Stimulated activated CD4-positive, alpha-beta T cell treated with anti-CD3 and anti-CD28 coated beads, Interleukin-15, amount 100 ng/mL, for 1 hour (primary cell): ENCODE data around the gene GNAI2.
"Not testable (repeated sequence)": the region's sequence is repeated elsewhere in the genome, so short reads cannot be mapped to it uniquely, and the experiment has no call there.

Experiments used
- DNase-seq, 2 donors: peaks; one replicate each; pipeline ENCODE4 v3.0.0-alpha.2; 2020; ENCODE audit warnings: low read depth in 1 of 2, low spot score in 1 of 2

The GNAI2 gene

DNA sequence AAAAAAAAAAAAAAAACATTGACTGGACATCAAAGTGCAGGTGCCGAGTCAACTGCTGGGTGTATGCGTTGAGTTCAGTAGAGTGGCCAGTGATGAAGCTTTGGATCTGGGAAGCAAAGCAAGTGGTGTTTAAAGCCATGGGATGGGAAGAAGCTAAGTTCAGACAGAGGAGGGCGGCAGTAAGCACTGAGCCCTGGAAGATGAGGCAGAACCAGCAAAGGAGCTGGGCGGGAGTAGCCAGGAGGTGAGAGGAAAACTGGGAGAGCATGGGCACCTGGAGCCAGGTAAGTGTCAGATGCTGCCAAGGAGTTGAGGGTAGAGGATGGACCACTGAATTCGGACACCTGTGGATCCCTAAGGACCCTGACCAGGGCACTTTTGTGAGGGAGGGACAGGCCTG, 11.4 kb upstream of the GNAI2 start:
- DNase-seq: no peak

DNA sequence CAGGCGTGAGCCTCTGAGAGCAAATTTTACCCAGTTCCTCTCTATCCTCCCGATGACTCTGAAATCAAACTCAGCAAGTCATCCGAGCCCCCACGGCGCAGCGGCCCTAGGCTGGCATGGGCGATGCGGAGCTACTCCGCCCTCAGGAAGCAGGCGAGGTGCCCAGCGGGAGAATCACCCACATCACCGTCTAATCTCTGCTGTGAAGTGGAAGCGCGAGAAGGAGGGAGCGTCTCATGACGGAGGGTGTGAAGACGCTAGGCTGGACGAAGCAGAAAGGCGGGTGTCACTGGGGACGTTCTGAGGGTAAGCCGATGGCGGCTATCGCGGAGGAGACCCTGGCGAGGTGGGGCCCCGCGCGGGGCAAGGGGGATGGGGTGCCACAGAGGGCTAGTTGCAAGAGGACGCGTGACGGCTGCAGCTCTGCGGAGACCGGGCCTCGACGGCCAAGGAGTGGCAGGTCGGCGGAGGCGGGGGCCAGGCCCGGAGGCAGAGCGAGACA, 9.1 kb upstream of the GNAI2 start:
- DNase-seq: no peak

DNA sequence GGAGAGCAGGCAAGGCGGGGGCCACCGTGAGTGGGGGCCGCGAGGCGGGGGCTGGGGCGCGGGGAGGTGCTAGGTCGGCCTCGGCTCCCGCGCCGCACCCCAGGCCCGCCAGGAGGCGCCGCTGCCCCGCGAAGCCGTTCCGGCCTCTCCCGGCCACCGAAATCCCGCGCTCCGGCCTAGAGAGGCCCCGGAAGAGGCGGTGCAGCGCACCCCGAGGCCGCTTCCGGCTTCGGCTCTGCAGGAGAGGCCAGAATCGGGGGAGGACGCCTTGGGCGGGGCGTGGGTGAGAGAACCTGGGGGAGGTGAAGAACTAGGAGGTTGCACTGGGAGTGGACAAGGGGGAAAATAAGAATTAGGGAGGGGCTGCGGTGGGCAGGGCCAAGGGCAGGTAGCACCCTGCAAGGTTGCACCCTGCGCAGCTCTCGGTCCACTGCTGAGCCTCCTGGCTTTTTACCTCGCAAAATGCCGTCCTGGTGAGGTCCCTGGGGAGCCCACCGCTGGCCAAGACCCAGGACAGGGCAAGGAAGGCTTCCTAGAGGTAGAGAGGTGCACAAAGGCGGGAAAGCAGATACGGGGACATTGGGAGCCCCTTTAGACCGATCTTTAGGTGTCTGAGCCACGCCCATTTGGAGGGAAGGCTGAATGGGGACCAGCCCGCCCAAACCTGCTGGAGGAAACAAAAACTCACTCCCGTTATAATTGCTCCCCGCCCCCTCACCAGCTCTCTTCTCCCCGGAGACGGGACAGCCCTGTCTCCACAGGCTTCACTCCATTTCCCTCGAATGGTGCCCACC, 8.4 kb upstream of the GNAI2 start:
- peak; percentile 86 to 88 for DNase-seq

GRCh38 chr3:50228184-50228763, 7.7 kb upstream of the GNAI2 start:
- DNase-seq: not testable (repeated sequence)

- no peak for DNase-seq
These were observed 6.5 kb upstream of the GNAI2 start for GRCh38 chr3:50229490-50229889.

DNA sequence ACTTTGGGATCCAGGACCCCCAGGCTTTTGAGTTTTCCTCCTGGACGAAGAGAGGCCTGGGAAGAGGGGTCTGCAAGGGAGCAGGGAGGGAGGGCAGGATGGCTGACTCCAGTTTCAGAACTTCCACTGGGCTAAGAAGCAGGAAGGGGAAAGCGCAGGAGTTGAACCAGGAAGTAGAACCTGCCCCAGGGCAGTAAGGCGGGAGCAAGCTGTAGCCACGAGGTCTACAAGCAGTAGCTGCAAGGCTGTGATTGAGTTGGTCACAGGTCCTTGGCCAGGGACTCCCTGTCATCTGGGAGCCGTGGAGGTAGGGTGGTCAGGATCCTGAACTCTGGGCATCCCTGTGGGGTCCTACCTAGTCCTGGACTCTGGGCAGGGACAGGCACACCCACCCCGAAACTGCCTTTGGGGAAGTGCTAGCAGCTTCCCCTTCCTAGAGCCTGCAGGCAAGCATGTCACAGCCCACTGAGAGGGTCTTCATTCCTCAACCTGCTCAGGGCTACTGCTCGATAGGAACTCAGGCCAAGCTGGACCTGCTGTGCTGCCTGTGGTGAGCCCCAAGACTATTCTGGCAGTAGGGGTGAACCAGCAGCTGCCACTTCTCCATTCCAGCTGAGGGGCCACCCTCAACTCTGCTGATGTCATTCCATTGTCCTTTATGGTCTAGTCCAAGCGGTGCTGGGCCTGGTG, 5.8 kb upstream of the GNAI2 start:
- DNase-seq: no peak

GRCh38 chr3:50230794-50231125, 5.2 kb upstream of the GNAI2 start:
- no peak for DNase-seq

GRCh38 chr3:50231581-50231980, 4.4 kb upstream of the GNAI2 start:
- DNase-seq: no peak

GRCh38 chr3:50232303-50232702, 3.7 kb upstream of the GNAI2 start:
- no peak for DNase-seq

GRCh38 chr3:50233176-50233575, 2.8 kb upstream of the GNAI2 start:
- DNase-seq: no peak

- DNase-seq: no peak
These were observed 604 bp downstream of the GNAI2 start for GRCh38 chr3:50236484-50237132.

DNA sequence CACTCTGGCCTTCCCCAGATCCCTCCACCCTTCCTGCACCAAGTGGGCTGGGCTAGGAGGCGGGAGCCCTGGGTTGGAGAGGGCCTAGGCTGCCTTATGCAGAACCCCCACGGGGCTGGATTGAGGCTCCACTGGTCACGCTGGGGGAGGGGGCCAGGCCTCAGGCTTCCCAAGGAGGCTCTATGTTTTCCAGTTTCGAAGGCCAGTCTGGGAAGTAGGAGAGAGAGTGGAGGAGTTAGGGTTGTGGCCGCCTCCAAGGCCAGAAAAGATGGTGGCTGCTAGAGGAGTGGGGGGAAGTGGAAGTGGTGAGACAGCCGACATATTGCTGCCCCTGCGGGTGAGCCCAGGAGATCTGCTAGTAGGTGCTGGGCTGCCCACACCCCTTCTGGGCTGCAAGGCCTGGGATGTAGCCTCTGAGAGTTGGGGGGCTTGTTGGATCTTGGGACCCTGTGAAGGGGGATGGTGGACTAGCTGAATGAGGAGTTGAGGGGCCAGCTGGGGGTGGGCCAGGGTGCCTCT, 1.2 kb downstream of the GNAI2 start:
- DNase-seq: no peak

DNA sequence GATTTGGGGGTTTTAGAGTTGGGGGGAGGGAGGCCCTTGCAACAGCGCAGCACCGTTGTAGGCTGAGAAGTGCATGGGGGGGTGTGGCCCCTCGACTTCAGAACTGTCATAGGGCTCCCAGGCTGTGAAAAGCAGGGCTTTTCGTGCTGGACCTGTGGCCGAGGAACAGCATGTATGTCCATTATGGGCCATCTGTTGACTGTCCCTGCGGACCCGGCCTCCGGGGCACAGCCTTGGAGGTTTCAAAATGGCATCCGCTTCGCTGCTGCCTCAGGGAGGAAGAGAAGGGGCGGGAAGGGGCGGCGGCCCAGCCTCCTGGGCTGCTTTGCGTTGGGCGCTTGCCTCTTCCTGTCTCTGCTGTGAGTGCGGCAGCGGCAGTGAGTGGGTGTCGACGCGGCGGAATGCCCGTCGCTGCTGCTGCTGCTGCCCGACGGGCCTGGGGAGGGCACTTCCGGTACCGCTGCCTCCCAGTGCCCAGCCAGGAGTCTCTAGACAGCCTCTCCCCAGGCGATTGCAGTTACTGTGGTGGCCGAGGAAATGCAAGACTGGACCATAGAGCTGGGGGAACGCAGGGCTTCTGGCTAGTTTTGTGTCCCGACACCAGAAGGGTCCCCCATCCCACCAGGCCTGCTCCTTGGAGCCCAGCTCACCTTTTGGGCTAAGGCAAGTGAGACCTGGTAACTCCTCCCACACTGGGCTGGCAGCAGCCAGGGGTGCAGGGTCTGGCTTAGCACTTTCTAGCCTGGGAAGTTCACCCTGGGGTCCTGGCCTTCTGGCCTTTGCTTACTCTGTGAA, 1.9 kb downstream of the GNAI2 start:
- peak; percentile 69 to 79 for DNase-seq

GRCh38 chr3:50238549-50239026, 2.6 kb downstream of the GNAI2 start:
- no peak for DNase-seq

DNA sequence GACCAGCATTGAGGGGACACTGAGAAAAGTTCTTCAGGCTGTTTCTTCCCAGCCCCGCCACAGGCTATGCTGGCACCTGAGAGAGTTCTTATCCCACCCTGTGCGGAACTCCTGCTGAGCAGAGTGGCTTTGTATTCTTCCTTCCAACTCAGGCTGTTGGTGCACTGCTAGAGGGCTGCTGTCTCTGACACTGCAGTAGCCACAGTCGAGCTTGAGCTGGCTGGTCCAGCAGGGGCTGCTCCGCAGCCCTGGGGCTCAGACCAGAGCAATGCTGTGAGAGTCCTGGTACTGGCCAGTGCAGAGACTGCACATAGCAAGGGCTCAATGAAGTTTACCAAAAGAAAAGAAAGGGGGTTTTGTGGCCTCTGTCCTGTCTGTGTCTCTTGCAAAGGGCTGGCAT, 3.6 kb downstream of the GNAI2 start:
- DNase-seq: no peak

- no peak for DNase-seq
These were observed 5.2 kb downstream of the GNAI2 start for GRCh38 chr3:50241163-50241562.

DNA sequence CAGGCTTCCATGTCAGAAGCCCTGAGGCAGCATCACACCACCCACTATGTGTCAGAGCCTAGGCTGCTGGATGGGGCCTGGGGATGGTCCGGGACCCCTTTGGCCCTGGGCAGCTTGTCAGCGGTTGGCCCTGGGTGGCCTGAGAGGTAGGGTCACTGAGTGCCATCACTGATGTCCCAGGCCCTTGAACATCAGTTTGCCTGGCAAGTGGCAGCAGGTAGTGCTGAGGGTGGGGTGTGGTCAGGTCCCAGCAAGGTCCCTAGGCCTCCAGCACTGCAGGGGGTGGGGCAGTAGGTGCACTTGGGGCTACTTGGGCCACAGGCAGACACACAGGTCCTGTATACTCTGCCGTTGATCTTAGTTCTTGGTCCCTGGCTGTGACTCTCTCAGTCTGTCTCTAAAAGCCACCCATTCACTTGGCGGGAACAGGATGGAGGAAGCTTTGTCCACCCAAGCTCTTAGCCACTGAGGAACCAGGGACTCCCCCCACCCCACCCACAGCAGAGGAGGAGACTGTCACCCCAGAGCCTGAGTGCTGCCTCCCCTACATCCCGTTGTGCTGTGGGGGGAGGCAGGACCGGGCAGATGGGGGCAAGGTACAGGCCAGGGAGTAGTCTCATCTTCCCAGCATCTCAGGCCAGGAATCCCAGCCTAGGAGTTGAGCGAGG, 5.8 kb downstream of the GNAI2 start:
- DNase-seq: no peak

DNA sequence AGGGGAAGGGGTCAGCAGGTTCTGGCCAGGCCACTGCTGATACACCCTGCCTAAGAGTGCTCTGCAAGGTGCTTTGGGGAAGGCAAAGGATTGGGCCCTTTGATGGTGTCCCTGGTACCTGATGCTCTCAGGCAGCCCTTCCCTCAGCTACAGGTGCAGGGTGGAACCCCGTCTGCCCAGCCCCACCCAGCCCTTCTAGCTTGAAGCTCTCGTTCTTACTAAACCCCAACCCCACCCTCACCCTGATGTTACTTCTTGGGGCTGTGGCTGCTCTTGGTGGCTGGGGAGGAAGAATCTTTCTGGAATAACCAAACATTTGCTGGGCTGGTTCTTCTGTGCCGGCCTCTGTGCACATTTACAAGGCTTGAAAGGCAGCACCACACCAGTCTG, 6.4 kb downstream of the GNAI2 start:
- no peak for DNase-seq

DNA sequence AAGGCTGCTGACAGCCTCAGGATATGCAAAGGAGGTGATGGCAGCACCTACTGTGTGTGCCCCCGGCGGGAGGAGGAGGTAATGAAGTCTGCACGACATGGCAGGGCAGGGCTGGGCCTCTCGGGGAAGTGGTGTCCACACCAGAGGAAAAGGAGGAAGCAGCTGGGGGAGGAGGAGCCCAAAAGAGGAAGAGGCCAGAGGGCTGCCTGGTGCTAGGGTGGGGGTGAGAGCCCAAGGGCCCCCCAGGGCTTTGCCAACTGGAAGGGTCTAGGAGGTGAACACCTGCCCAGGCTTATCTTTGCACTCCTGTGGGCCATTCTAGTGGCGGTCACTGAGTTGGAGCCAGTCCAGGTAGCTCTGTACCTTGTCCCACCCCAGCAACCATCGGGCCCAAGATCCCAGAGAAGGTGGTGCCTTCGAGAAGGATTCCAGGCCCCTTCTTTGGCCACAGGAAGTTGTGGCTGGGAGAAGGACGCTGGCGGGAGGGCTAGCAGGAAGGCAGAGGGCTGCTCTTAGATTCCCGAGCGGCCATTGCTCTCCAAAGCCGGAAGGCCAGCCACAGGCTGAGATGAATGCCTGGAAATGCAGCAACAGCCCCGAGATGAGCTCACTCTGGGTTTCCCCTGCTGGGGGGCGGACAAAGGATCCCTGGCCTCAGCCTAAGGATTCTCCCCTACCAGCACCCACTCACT, 7.0 kb downstream of the GNAI2 start:
- DNase-seq: no peak

GRCh38 chr3:50243543-50243895, 7.5 kb downstream of the GNAI2 start:
- no peak for DNase-seq
